Measurements from ENCODE around the gene TMF1. TPM values are rescaled to one million over a fixed set of nuclear protein-coding genes. Genes with fewer than 3 reads are reported as not detected.

Gene TMF1, protein sequence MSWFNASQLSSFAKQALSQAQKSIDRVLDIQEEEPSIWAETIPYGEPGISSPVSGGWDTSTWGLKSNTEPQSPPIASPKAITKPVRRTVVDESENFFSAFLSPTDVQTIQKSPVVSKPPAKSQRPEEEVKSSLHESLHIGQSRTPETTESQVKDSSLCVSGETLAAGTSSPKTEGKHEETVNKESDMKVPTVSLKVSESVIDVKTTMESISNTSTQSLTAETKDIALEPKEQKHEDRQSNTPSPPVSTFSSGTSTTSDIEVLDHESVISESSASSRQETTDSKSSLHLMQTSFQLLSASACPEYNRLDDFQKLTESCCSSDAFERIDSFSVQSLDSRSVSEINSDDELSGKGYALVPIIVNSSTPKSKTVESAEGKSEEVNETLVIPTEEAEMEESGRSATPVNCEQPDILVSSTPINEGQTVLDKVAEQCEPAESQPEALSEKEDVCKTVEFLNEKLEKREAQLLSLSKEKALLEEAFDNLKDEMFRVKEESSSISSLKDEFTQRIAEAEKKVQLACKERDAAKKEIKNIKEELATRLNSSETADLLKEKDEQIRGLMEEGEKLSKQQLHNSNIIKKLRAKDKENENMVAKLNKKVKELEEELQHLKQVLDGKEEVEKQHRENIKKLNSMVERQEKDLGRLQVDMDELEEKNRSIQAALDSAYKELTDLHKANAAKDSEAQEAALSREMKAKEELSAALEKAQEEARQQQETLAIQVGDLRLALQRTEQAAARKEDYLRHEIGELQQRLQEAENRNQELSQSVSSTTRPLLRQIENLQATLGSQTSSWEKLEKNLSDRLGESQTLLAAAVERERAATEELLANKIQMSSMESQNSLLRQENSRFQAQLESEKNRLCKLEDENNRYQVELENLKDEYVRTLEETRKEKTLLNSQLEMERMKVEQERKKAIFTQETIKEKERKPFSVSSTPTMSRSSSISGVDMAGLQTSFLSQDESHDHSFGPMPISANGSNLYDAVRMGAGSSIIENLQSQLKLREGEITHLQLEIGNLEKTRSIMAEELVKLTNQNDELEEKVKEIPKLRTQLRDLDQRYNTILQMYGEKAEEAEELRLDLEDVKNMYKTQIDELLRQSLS
- polyA plus RNA-seq (2012; ENCODE audit: insufficient read length, low read depth), result 6.9 TPM

DNA sequence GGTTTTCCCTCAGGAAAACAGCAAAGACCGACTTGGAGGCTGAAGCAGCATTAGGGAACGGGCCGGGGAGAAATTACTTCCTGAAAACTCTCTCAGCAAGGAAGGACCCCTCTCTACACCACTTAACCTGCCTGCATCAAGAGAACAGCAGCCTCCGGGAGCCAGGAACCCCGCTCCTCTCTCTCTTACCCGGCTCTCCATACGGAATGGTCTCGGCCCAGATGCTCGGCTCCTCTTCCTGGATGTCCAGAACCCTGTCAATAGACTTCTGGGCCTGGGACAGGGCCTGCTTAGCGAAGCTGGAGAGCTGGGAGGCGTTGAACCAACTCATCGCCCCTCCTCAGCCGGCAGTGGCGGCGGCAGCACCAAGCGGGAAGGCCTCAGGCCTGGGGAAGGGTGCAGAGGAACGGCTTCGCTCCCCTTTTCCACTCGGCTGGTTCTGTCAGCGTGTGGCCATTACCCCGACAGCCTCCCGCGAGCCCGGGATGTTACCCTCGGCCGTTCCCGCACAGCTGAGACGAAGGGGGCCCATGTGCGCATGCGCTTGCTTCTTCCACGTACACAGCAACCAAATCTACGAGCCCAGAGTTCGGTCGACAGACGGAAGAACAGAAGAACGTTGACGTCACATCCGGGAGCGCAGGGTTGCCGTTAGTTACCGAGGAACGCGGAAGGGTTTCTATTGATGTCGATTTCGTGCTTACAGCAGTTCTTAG is at the start of gene TMF1:
Gene TMF1 (minus strand): TSS at position 578 of the 716 bp plus-strand sequence. CDS start 247 bp downstream, at position 331.
- no peak for TF ChIP-seq SIN3A (IDR thresholded peaks at IDR 0.05; ENCODE audit: borderline replicate concordance, insufficient read depth, low read length)
- TF ChIP-seq REST (IDR thresholded peaks at IDR 0.05; ENCODE audit: insufficient read depth in 1 of 2, low read depth in 2 of 2, low read length in 2 of 2), result no peak
- peak; percentile 61; the same call in 1 of the 2 replicates for TF ChIP-seq POLR2AphosphoS5 (IDR thresholded peaks at IDR 0.05; ENCODE audit: low read depth, low read length)
- TF ChIP-seq FOXP2 (optimal IDR thresholded peaks at IDR 0.05; ENCODE audit: borderline replicate concordance, extremely low read depth, extremely low read length, insufficient read depth), result no peak

GRCh38 chr3:69099576-69099975 is 47.4 kb upstream of the TMF1 start:
- no peak for TF ChIP-seq REST (IDR thresholded peaks at IDR 0.05; ENCODE audit: insufficient read depth in 1 of 2, low read depth in 2 of 2, low read length in 2 of 2)
- no peak for TF ChIP-seq POLR2AphosphoS5 (IDR thresholded peaks at IDR 0.05; ENCODE audit: low read depth, low read length)
- no peak for TF ChIP-seq SIN3A (IDR thresholded peaks at IDR 0.05; ENCODE audit: borderline replicate concordance, insufficient read depth, low read length)
- no peak for TF ChIP-seq TAF1 (IDR thresholded peaks at IDR 0.05; ENCODE audit: borderline replicate concordance, insufficient read depth, low read length)
- no peak for TF ChIP-seq FOXP2 (optimal IDR thresholded peaks at IDR 0.05; ENCODE audit: borderline replicate concordance, extremely low read depth, extremely low read length, insufficient read depth)

GRCh38 chr3:69097407-69098086 is 45.4 kb upstream of the TMF1 start:
- no peak for TF ChIP-seq REST (IDR thresholded peaks at IDR 0.05; ENCODE audit: insufficient read depth in 1 of 2, low read depth in 2 of 2, low read length in 2 of 2)
- TF ChIP-seq TAF1 (IDR thresholded peaks at IDR 0.05; ENCODE audit: borderline replicate concordance, insufficient read depth, low read length), result no peak
- no peak for TF ChIP-seq POLR2AphosphoS5 (IDR thresholded peaks at IDR 0.05; ENCODE audit: low read depth, low read length)
- no peak for TF ChIP-seq SIN3A (IDR thresholded peaks at IDR 0.05; ENCODE audit: borderline replicate concordance, insufficient read depth, low read length)
- TF ChIP-seq FOXP2 (optimal IDR thresholded peaks at IDR 0.05; ENCODE audit: borderline replicate concordance, extremely low read depth, extremely low read length, insufficient read depth), result no peak

GRCh38 chr3:69096299-69096698 is 44.2 kb upstream of the TMF1 start:
- TF ChIP-seq SIN3A (IDR thresholded peaks at IDR 0.05; ENCODE audit: borderline replicate concordance, insufficient read depth, low read length) (no peak), FOXP2 (optimal IDR thresholded peaks at IDR 0.05; ENCODE audit: borderline replicate concordance, extremely low read depth, extremely low read length, insufficient read depth) (no peak), REST (IDR thresholded peaks at IDR 0.05; ENCODE audit: insufficient read depth in 1 of 2, low read depth in 2 of 2, low read length in 2 of 2) (no peak), POLR2AphosphoS5 (IDR thresholded peaks at IDR 0.05; ENCODE audit: low read depth, low read length) (no peak), TAF1 (IDR thresholded peaks at IDR 0.05; ENCODE audit: borderline replicate concordance, insufficient read depth, low read length) (no peak)
